ENCODE results near the gene CHMP2A.
"Not testable (repeated sequence)": the region's sequence is repeated elsewhere in the genome, so short reads cannot be mapped to it uniquely, and the experiment has no call there.

DNA sequence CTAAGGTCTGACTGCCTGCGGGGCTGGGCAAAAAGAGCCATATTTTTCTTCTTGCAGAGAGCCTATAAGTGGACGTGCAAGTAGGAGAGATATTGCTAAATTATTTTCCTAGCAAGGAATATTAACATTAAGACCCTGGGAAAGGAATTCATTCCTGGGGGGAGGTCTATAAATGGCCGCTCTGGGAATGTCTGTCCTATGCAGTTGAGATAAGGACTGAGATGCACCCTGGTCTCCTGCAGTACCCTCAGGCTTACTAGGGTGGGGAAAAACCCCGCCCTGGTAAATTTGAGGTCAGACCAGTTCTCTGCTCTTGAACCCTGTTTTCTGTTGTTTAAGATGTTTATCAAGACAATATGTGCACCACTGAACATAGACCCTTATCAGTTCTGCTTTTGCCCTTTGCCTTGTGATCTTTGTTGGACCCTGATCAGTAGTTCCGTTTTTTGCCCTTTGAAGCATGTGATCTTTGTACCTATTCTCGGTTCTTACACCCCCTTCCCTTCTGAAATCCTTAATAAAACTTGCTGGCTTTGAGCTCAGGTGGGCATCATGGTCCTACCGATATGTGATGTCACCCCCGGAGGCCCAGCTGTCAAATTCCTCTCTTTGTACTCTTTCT, 47.2 kb downstream of the CHMP2A start:
- TF ChIP-seq, protein P1, sequence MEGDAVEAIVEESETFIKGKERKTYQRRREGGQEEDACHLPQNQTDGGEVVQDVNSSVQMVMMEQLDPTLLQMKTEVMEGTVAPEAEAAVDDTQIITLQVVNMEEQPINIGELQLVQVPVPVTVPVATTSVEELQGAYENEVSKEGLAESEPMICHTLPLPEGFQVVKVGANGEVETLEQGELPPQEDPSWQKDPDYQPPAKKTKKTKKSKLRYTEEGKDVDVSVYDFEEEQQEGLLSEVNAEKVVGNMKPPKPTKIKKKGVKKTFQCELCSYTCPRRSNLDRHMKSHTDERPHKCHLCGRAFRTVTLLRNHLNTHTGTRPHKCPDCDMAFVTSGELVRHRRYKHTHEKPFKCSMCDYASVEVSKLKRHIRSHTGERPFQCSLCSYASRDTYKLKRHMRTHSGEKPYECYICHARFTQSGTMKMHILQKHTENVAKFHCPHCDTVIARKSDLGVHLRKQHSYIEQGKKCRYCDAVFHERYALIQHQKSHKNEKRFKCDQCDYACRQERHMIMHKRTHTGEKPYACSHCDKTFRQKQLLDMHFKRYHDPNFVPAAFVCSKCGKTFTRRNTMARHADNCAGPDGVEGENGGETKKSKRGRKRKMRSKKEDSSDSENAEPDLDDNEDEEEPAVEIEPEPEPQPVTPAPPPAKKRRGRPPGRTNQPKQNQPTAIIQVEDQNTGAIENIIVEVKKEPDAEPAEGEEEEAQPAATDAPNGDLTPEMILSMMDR (IDR thresholded peaks at IDR 0.05) = not testable (repeated sequence)
- not testable (repeated sequence) for TF ChIP-seq EP300 (IDR thresholded peaks at IDR 0.05)

Data from gastroesophageal sphincter (tissue), 3 donors.